Muscle of arm (tissue), 12 donors: ENCODE data around the gene GAREM1. TPM values are rescaled to one million over a fixed set of nuclear protein-coding genes. Genes with fewer than 3 reads are reported as not detected.
"Not testable (repeated sequence)": the region's sequence is repeated elsewhere in the genome, so short reads cannot be mapped to it uniquely, and the experiment has no call there.

Source experiments
- DNase-seq: peaks from one replicate; pipeline ENCODE4 v3.0.0-alpha.2; 2013
- polyA plus RNA-seq, 12 donors: library from polyadenylated mRNA; unstranded; fragments of 120-200 nt; gene quantifications; one replicate each; pipeline ENCODE4 v1.2.1, GENCODE V29; 2013; ENCODE audit not compliant: insufficient read length in 12 of 12

Gene GAREM1
- polyA plus RNA-seq, 12 donors, result 8.0 to 20.2 (median 10.8) TPM; not detected in 1

- no peak for DNase-seq
Measured at GRCh38 chr18:32372381-32373061, 98.2 kb downstream of the GAREM1 start.

- DNase-seq, result no peak
Measured at GRCh38 chr18:32372047-32372380, 98.7 kb downstream of the GAREM1 start.

DNA sequence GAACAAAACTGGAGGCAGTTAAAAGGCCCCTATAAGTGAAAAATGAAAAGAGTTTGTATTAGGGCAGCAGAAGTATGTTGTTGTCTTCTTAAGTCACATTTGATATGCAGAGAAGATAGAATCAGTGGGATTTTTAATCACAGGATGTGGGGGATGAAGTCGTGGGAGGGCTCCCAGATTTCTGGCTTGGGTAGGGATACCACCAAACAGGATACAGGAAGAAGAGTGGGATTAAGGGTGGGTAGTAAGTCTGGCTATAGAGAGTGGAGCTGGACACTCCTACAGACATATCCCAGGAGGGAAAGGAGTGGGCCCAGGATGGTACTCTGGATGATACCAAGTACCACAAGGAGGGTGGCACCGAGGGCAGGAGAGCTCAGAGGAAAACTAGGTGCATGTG lies 99.3 kb downstream of the GAREM1 start:
- DNase-seq, result no peak

DNA sequence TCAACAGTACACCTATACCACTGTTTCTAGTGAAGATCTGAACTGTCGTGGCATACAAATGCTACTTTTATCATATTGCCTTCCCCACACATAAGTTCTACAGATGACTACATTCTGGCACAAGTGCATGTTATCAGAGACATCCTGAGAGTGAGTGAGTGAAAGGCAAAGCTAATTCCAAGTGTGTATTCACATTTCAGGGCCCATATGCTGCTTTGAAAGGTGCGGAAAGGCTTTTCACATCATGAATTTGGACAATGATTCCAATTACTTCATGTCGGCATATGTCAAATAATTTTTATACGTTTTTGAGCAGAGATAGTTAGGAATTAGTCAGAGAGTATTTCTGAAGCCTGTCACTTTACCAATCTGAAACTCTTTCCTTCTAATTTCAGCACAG lies 101.7 kb downstream of the GAREM1 start:
- DNase-seq, result no peak

- DNase-seq, result no peak
Measured at GRCh38 chr18:32368170-32368569, 102.5 kb downstream of the GAREM1 start.

- DNase-seq, result no peak
Measured at GRCh38 chr18:32366586-32367538, 103.8 kb downstream of the GAREM1 start.

GRCh38 chr18:32362484-32362883 lies 108.2 kb downstream of the GAREM1 start:
- DNase-seq, result no peak

DNA sequence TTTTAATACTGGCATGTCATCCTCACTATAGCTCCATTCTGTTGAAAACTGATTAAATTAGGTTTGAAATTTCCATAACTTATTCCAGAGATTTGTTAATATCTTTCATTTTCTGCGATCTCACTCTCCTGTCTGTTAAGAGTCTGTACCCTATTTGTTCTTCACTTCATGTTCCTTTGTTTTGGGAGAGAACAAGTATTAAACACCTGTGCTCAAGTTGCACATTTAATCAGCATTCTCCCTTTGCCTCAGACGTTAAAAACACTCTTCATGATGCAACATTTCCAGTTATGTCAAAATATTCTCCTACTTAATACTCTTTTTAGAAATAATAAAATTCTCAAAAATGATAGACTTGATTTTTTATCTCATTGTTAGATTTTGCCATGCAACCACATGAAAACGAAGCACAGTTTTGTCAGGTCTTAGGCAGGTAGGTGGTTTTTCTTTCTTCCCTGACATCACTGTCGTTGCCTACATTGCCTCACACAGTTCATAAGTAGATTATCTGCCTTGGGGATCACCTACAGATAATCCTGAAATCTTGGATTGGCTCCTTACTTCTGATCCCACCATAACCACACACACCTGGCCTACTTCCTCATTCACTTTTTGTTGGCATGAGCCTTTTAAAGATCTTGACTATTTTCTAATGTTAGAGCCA lies 109.9 kb downstream of the GAREM1 start:
- DNase-seq, result no peak

- DNase-seq, result no peak
Measured at GRCh38 chr18:32358529-32358928, 112.2 kb downstream of the GAREM1 start.

GRCh38 chr18:32358075-32358474 lies 112.6 kb downstream of the GAREM1 start:
- DNase-seq, result no peak

- no peak for DNase-seq
Measured at GRCh38 chr18:32355896-32356295, 114.8 kb downstream of the GAREM1 start.

GRCh38 chr18:32354518-32354917 lies 116.2 kb downstream of the GAREM1 start:
- DNase-seq, result no peak

- no peak for DNase-seq
Measured at GRCh38 chr18:32353257-32353656, 117.4 kb downstream of the GAREM1 start.

- DNase-seq, result no peak
Measured at GRCh38 chr18:32351032-32351431, 119.7 kb downstream of the GAREM1 start.

- DNase-seq, result peak; percentile 94
Measured at GRCh38 chr18:32349728-32350395, 120.8 kb downstream of the GAREM1 start.

DNA sequence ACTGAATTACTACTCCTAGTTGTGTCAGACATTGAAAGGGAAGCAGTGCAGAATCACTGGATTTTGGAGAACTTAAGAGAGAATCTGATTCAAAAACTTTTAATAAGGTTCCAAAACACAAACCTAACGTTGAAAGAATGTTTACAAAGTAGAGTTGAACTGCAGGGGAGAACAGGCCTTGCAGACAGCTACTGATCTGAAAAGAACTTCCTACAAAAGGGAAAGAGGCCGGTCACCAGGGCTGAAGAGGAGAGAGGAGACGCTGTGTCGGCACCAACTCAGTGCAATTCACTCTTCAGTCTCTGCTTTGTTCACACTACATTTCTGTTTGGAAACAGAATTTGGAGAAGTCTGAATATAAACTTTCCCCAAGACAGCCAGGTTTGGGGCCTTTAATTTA lies 124.0 kb downstream of the GAREM1 start:
- DNase-seq, result peak; percentile 33

DNA sequence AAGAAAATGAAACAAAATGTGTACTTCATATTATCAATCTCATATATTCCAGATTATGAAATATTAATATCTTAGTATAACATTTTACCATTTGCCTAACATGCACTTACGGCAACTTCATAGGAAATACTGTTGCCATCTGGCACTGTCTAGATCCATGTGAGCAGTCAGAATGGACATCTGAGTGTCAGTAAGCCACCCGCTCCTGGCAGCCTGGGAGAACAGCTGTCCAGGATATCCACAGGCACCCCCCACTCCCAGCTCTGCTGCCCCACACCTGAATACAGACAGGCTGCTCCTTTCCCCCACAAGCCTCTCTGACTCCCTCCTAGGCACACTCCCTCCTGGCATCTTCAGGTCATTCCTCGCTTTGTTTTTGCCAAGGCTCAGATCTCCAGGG lies 127.0 kb downstream of the GAREM1 start:
- no peak for DNase-seq

GRCh38 chr18:32341112-32341511 lies 129.6 kb downstream of the GAREM1 start:
- not testable (repeated sequence) for DNase-seq

DNA sequence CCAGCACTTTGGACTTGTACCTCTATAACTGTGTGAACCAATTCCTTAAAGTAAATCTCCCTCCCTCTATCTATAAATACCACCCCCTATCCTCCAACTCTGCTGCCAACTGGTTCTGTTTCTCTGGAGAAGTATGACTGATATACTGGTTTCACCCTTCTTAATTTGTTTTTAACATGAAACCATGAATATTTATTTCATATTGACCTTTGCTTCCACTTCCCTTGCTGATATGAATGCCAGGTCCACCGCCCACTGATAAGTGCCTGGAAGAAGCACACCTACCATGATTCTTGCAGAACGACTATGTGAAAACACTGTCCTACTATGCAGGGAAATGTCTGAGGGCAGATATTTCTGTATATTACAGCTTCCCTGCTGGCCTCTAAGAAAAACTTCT lies 131.6 kb downstream of the GAREM1 start:
- DNase-seq, result no peak

DNA sequence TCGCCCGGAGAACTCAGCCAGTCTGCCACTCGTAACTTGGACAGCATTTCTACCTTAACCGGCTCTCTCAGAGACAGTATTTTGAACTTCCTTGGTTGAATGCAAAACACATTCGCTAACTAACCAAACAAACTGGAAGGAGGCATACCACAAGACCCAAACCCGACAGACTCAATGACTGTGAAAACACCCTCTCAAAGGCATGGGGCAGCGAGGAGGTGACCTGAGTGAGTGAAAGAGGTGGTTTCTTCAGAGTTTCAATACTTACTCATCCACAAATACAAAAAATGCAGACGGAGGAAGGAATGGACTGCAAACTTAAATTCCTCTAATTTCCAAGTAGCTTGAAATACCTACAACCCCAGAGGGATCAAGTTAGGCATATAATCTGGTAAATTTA lies 132.9 kb downstream of the GAREM1 start:
- DNase-seq, result no peak

DNA sequence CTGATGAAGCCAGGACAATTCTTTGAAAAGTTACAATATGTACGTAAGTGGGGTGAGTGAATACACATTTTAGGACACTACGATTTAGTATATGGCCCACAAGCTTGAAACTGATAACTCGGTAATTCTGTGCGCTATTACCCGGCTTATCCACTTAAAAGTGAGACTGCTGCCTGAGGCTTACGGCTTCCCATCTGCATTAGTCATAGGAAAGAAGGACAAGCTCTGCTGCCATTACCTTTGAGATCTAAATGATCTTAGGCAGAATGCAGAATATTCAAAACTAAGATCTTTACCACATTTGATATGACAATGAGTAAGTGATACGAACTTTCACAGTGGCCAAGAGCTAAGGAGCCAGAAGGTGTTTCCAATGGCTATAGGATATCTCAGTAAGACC lies 133.3 kb downstream of the GAREM1 start:
- no peak for DNase-seq

GRCh38 chr18:32335228-32335627 lies 135.5 kb downstream of the GAREM1 start:
- DNase-seq, result no peak
